ENCODE data around the gene IGLL5. TPM values are rescaled to one million over a fixed set of nuclear protein-coding genes. Genes with fewer than 3 reads are reported as not detected.

IGLL5 gene
- total and polyA plus RNA-seq, 2 donors (not counting 1 experiment from before 2014, with no cell fraction given): not detected

- Histone ChIP-seq H2AFZ (ENCODE audit: low read length) (no peak overlapping the region), H3K4me2 (ENCODE audit: extremely low read depth, insufficient read depth, low read length) (no peak overlapping the region), H3K79me2 (ENCODE audit: control insufficient read depth, insufficient read depth, low read length) (no peaks in the 10 kb centered on the region), H3K9ac (ENCODE audit: insufficient read depth, low read length) (no peak overlapping the region), H3K27ac (ENCODE audit: insufficient read depth, low read length) (no peak overlapping the region), H3K4me3 (replicated peaks in 1 of 4; ENCODE audit: control extremely low read depth in 1 of 4, insufficient read depth in 1 of 4, low read depth in 3 of 4, low read length in 4 of 4) (no peak overlapping the region), H3K4me1 (ENCODE audit: control insufficient read depth, extremely low read depth, insufficient read depth, low read length) (no peaks in the 10 kb centered on the region), H3K27me3 (ENCODE audit: control insufficient read depth, insufficient read depth, low read length) (no peaks in the 10 kb centered on the region), H4K20me1 (ENCODE audit: control insufficient read depth, extremely low read depth, insufficient read depth, low read length) (no peaks in the 10 kb centered on the region), H3K9me3 (ENCODE audit: control insufficient read depth, insufficient read depth, low read depth, low read length) (no peaks in the 10 kb centered on the region), H3K36me3 (ENCODE audit: control insufficient read depth, insufficient read depth, low read length) (no peaks in the 10 kb centered on the region)
- no peak for DNase-seq (ENCODE audit: low read depth in 2 of 2)
- TF ChIP-seq CTCF (conservative IDR thresholded peaks at IDR 0.05 in 1 of 2, IDR thresholded peaks at IDR 0.05 in 1 of 2; ENCODE audit: low read depth in 1 of 2, low read length in 2 of 2) (no peak), EZH2 (IDR thresholded peaks at IDR 0.05; ENCODE audit: low read length, missing control alignments) (no peak)
Measured at GRCh38 chr22:22910272-22911240, 22.9 kb downstream of the IGLL5 start.

GRCh38 chr22:22911327-22912134 is 23.9 kb downstream of the IGLL5 start:
- TF ChIP-seq CTCF (conservative IDR thresholded peaks at IDR 0.05 in 1 of 2, IDR thresholded peaks at IDR 0.05 in 1 of 2; ENCODE audit: low read depth in 1 of 2, low read length in 2 of 2) (no peak), EZH2 (IDR thresholded peaks at IDR 0.05; ENCODE audit: low read length, missing control alignments) (no peak)
- Histone ChIP-seq H3K4me1 (ENCODE audit: control insufficient read depth, extremely low read depth, insufficient read depth, low read length) (no peaks in the 10 kb centered on the region), H3K36me3 (ENCODE audit: control insufficient read depth, insufficient read depth, low read length) (no peaks in the 10 kb centered on the region), H3K9me3 (ENCODE audit: control insufficient read depth, insufficient read depth, low read depth, low read length) (no peaks in the 10 kb centered on the region), H2AFZ (ENCODE audit: low read length) (no peak overlapping the region), H4K20me1 (ENCODE audit: control insufficient read depth, extremely low read depth, insufficient read depth, low read length) (no peaks in the 10 kb centered on the region), H3K9ac (ENCODE audit: insufficient read depth, low read length) (no peak overlapping the region), H3K27me3 (ENCODE audit: control insufficient read depth, insufficient read depth, low read length) (no peaks in the 10 kb centered on the region), H3K4me3 (replicated peaks in 1 of 4; ENCODE audit: control extremely low read depth in 1 of 4, insufficient read depth in 1 of 4, low read depth in 3 of 4, low read length in 4 of 4) (no peak overlapping the region), H3K79me2 (ENCODE audit: control insufficient read depth, insufficient read depth, low read length) (no peaks in the 10 kb centered on the region), H3K4me2 (ENCODE audit: extremely low read depth, insufficient read depth, low read length) (no peak overlapping the region), H3K27ac (ENCODE audit: insufficient read depth, low read length) (no peak overlapping the region)
- no peak for DNase-seq (ENCODE audit: low read depth in 2 of 2)

Measured in fibroblast of lung (primary cell).